GM12874 (cell line): ENCODE results near the gene BBLN.

Source experiments
- CTCF ChIP-seq: IDR thresholded peaks from 2 replicates; pipeline ENCODE4 v1.5.1; 2011; ENCODE audit warnings: low read depth, mild to moderate bottlenecking, control low read depth, low read length, moderate library complexity; ENCODE audit not compliant: insufficient read depth

The BBLN gene

DNA sequence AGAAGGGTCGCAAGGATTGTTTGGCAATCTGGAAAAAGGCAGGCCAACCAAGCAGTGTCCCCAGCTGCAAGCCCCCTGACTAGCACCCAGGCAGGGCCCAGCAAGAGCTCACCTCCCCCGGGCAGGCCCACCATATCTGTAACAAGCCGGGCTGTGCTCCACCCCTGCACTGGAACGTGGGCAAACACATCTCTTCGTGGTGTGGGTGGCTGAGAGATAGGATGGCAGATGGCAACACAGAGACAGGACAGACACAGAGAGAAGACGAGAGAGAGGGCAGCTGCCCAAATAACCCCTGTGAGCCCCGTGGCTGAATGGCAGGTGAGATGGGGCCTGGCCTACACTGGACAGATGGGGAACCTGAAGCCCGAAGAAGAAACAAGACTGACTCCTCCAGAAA lies 9.4 kb downstream of the BBLN start:
- TF ChIP-seq CTCF = no peak

- no peak for TF ChIP-seq CTCF
Measured at GRCh38 chr9:128169925-128170324, 9.9 kb downstream of the BBLN start.

GRCh38 chr9:128174062-128174461 lies 14.0 kb downstream of the BBLN start:
- no peak for TF ChIP-seq CTCF

DNA sequence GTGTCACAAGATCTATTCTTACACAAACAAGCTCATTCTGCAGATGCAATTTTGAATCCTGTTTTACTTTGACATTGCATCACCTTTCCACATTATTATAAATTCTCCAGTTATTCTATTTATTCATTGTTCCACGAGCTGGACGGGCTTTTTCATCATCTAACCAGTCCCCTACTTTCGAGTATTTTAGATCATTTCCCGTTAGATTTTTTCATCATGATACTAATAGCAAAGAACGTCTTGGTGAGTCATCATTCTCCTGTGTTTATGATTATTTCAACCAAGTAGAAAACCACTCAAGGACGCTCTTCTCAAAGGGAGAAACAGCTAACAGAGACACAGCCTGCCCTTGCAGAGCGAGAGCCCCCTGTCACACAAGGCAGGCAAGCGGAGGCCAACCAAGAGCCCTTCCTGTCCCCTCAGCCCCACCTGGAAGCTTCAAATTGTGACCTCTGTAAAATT lies 15.1 kb downstream of the BBLN start:
- no peak for TF ChIP-seq CTCF

- no peak for TF ChIP-seq CTCF
Measured at GRCh38 chr9:128175726-128176125, 15.7 kb downstream of the BBLN start.

GRCh38 chr9:128178806-128179431 lies 18.9 kb downstream of the BBLN start:
- no peak for TF ChIP-seq CTCF

DNA sequence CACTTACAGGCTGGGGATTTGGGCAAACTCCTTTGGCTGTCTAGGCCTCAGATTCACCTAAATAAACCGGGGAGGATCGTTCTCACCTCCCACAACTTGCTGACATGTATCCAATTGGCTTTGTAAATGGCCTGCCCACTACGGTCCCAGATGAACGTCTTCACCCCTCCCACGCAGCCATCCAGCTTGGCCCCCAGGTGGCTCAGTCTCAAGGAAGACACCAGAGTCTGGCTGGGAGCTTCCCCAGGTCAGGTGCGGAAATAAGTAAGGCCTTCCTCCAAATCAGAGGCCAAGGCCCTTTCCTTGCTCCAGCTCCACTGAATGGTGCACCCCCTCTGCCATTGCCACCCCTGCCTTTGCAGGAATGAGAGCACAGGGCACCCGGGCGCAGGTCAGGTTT lies 19.9 kb downstream of the BBLN start:
- no peak for TF ChIP-seq CTCF
